ENCODE data around the gene CALM1.
"Not testable (repeated sequence)": the region's sequence is repeated elsewhere in the genome, so short reads cannot be mapped to it uniquely, and the experiment has no call there.

- not testable (repeated sequence) for TF ChIP-seq PBX3 (CRISPR knock-in tag; IDR thresholded peaks at IDR 0.05); EGR2 (tag by site-specific recombination; IDR thresholded peaks at IDR 0.05; ENCODE audit: low read depth); KLF9 (tag by site-specific recombination; IDR thresholded peaks at IDR 0.05; ENCODE audit: low read depth); HOXA7 (CRISPR knock-in tag; IDR thresholded peaks at IDR 0.05; ENCODE audit: borderline replicate concordance); GLIS2 (tag by site-specific recombination; IDR thresholded peaks at IDR 0.05); ZNF133 (tag by site-specific recombination; IDR thresholded peaks at IDR 0.05); CTCF (tag by site-specific recombination; IDR thresholded peaks at IDR 0.05); ZBTB8A (tag by site-specific recombination; IDR thresholded peaks at IDR 0.05); ZSCAN30 (tag by site-specific recombination; IDR thresholded peaks at IDR 0.05)
These were observed 2.0 kb upstream of the CALM1 start for GRCh38 chr14:90394782-90395181.

Measured in HEK293 (cell line).